IPS-18a (cell line): ENCODE results near the gene SIPA1L3.

ENCODE experiments used
- H3K27ac ChIP-seq: one replicate; pipeline ENCODE4 v1.5.1; 2013; ENCODE audit warnings: low read length
- H3K27me3 ChIP-seq: one replicate; pipeline ENCODE4 v1.6.1; 2013; ENCODE audit warnings: mild to moderate bottlenecking, low read length; ENCODE audit not compliant: control insufficient read depth, insufficient read depth
- H3K36me3 ChIP-seq: one replicate; pipeline ENCODE4 v1.6.1; 2013; ENCODE audit warnings: low read depth, low read length; ENCODE audit not compliant: control insufficient read depth
- H3K4me1 ChIP-seq: one replicate; pipeline ENCODE4 v1.6.1; 2013; ENCODE audit warnings: low read depth, low read length; ENCODE audit not compliant: control insufficient read depth
- H3K4me3 ChIP-seq: one replicate; pipeline ENCODE4 v1.5.1; 2013; ENCODE audit warnings: low read length
- H3K9ac ChIP-seq: one replicate; pipeline ENCODE4 v1.6.1; 2013; ENCODE audit warnings: mild to moderate bottlenecking, low read length, moderate library complexity
- H3K9me3 ChIP-seq: one replicate; pipeline ENCODE4 v1.6.1; 2013; ENCODE audit warnings: low read depth, low read length; ENCODE audit not compliant: control insufficient read depth

Gene SIPA1L3

GRCh38 chr19:38093587-38093986 is 186.6 kb downstream of the SIPA1L3 start:
- H3K36me3 ChIP-seq, result no peaks in the 10 kb centered on the region
- no peak overlapping the region for H3K4me3 ChIP-seq
- H3K9me3 ChIP-seq, result no peaks in the 10 kb centered on the region
- H3K4me1 ChIP-seq, result peaks cover 4% of the 10 kb centered on the region
- H3K9ac ChIP-seq, result no peak overlapping the region
- no peaks in the 10 kb centered on the region for H3K27me3 ChIP-seq
- no peak overlapping the region for H3K27ac ChIP-seq

GRCh38 chr19:38095411-38096308 is 188.7 kb downstream of the SIPA1L3 start:
- Histone ChIP-seq H3K4me1 (peaks cover 4% of the 10 kb centered on the region), H3K27ac (no peak overlapping the region), H3K9me3 (no peaks in the 10 kb centered on the region), H3K27me3 (no peaks in the 10 kb centered on the region), H3K36me3 (peaks cover 14% of the 10 kb centered on the region), H3K9ac (no peak overlapping the region), H3K4me3 (no peak overlapping the region)

GRCh38 chr19:38099966-38100365 is 193.0 kb downstream of the SIPA1L3 start:
- H3K36me3 ChIP-seq, result peaks cover 17% of the 10 kb centered on the region
- peaks cover 4% of the 10 kb centered on the region for H3K4me1 ChIP-seq
- H3K27me3 ChIP-seq, result no peaks in the 10 kb centered on the region
- no peaks in the 10 kb centered on the region for H3K9me3 ChIP-seq
- no peak overlapping the region for H3K9ac ChIP-seq
- no peak overlapping the region for H3K4me3 ChIP-seq
- no peak overlapping the region for H3K27ac ChIP-seq

- Histone ChIP-seq H3K9ac (no peak overlapping the region), H3K27me3 (no peaks in the 10 kb centered on the region), H3K9me3 (no peaks in the 10 kb centered on the region), H3K4me3 (no peak overlapping the region), H3K4me1 (no peaks in the 10 kb centered on the region), H3K36me3 (peaks cover 17% of the 10 kb centered on the region), H3K27ac (no peak overlapping the region)
Measured at GRCh38 chr19:38100589-38100988, 193.6 kb downstream of the SIPA1L3 start.

- peaks cover 21% of the 10 kb centered on the region for H3K36me3 ChIP-seq
Measured at GRCh38 chr19:38101723-38102122, 194.7 kb downstream of the SIPA1L3 start.

GRCh38 chr19:38105574-38105973 is 198.6 kb downstream of the SIPA1L3 start:
- Histone ChIP-seq H3K36me3 (peaks cover 19% of the 10 kb centered on the region), H3K9ac (no peak overlapping the region), H3K4me3 (no peak overlapping the region), H3K9me3 (no peaks in the 10 kb centered on the region), H3K27ac (no peak overlapping the region), H3K27me3 (no peaks in the 10 kb centered on the region), H3K4me1 (no peaks in the 10 kb centered on the region)

More at GRCh38 chr19:38101723-38102122, 194.7 kb downstream of the SIPA1L3 start:
- H3K9me3 ChIP-seq, result no peaks in the 10 kb centered on the region
- H3K9ac ChIP-seq, result no peak overlapping the region
- no peaks in the 10 kb centered on the region for H3K4me1 ChIP-seq
- no peak overlapping the region for H3K4me3 ChIP-seq
- H3K27me3 ChIP-seq, result no peaks in the 10 kb centered on the region
- no peak overlapping the region for H3K27ac ChIP-seq

- Histone ChIP-seq H3K36me3 (peaks cover 26% of the 10 kb centered on the region), H3K4me3 (no peak overlapping the region)
Measured at GRCh38 chr19:38107129-38107528, 200.1 kb downstream of the SIPA1L3 start.

GRCh38 chr19:38111898-38112297 is 204.9 kb downstream of the SIPA1L3 start:
- H3K27ac ChIP-seq, result no peak overlapping the region
- no peaks in the 10 kb centered on the region for H3K4me1 ChIP-seq
- H3K4me3 ChIP-seq, result no peak overlapping the region
- no peaks in the 10 kb centered on the region for H3K9me3 ChIP-seq
- H3K27me3 ChIP-seq, result no peaks in the 10 kb centered on the region
- no peak overlapping the region for H3K9ac ChIP-seq
- H3K36me3 ChIP-seq, result peaks cover 23% of the 10 kb centered on the region

More at GRCh38 chr19:38107129-38107528, 200.1 kb downstream of the SIPA1L3 start:
- Histone ChIP-seq H3K27ac (no peak overlapping the region), H3K9me3 (no peaks in the 10 kb centered on the region), H3K4me1 (no peaks in the 10 kb centered on the region), H3K27me3 (no peaks in the 10 kb centered on the region), H3K9ac (no peak overlapping the region)

- Histone ChIP-seq H3K4me3 (no peak overlapping the region), H3K36me3 (peaks cover 21% of the 10 kb centered on the region), H3K9ac (no peak overlapping the region), H3K27ac (no peak overlapping the region), H3K4me1 (no peaks in the 10 kb centered on the region), H3K27me3 (no peaks in the 10 kb centered on the region), H3K9me3 (no peaks in the 10 kb centered on the region)
Measured at GRCh38 chr19:38114651-38115050, 207.6 kb downstream of the SIPA1L3 start.

- H3K9me3 ChIP-seq, result no peaks in the 10 kb centered on the region
- H3K27ac ChIP-seq, result no peak overlapping the region
- H3K4me3 ChIP-seq, result no peak overlapping the region
- no peaks in the 10 kb centered on the region for H3K27me3 ChIP-seq
- peaks cover 27% of the 10 kb centered on the region for H3K36me3 ChIP-seq
- no peak overlapping the region for H3K9ac ChIP-seq
- H3K4me1 ChIP-seq, result no peaks in the 10 kb centered on the region
Measured at GRCh38 chr19:38115271-38115802, 208.3 kb downstream of the SIPA1L3 start.

GRCh38 chr19:38118176-38118575 is 211.2 kb downstream of the SIPA1L3 start:
- Histone ChIP-seq H3K36me3 (peaks cover 20% of the 10 kb centered on the region), H3K4me1 (no peaks in the 10 kb centered on the region), H3K27ac (no peak overlapping the region), H3K9ac (no peak overlapping the region), H3K27me3 (no peaks in the 10 kb centered on the region), H3K4me3 (no peak overlapping the region), H3K9me3 (no peaks in the 10 kb centered on the region)
